Measurements from ENCODE around the gene WDR43. TPM values are rescaled to one million over a fixed set of nuclear protein-coding genes. Genes with fewer than 3 reads are reported as not detected.

WDR43 gene
- total RNA-seq, 1 donor from 2014 or later = 188 TPM

DNA sequence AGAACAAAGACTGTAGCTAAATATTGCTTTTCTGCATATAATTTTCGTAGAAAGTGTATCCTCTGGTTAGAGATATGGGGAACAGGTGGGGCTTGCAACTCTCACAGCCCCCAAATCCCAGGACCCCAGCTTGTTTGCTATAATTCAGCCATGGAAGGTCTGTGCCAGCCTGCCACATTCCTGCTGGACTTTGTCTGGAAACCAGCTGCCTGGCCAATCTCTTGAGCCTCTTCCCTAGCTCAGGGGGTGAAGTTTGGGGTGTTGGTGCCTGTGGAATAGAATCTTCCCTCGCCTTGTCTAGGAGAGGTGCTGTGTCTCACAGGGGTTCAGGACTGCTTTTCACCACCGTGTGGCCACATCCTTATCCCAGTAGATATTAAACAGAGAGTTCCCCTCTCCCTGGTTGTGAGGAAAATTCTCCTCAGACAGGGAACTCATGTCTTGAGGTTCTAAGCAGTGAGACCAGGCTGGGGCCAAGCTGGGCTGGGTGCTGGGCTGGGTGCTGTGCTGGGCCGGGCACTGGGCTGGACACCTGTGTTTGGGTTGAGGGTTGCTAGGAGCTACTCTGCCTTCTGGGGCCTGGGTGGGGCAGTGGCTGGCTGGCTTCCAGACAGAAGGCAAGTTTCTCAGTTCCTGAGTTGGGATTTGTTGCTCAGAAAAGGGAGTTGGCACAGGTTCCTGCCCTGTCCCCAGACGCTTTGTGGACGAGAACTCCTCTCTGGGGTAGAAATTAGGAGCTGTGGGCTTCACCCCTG, 98.9 kb downstream of the WDR43 start:
- H3K4me1 Mint-ChIP-seq (ENCODE audit: low read depth) = no peaks in the 10 kb centered on the region
- peaks cover 3% of the 10 kb centered on the region for H3K27me3 Mint-ChIP-seq (ENCODE audit: insufficient read depth)
- no peaks in the 10 kb centered on the region for H3K9me3 Mint-ChIP-seq
- H3K36me3 Mint-ChIP-seq (ENCODE audit: low read depth) = no peaks in the 10 kb centered on the region
- DNase-seq (ENCODE audit: low spot score) = no peak
- H3K4me3 Mint-ChIP-seq = no peak overlapping the region
- intact Hi-C loops (cut with micrococcal nuclease) = no loop called here
- no peak overlapping the region for H3K27ac Mint-ChIP-seq

DNA sequence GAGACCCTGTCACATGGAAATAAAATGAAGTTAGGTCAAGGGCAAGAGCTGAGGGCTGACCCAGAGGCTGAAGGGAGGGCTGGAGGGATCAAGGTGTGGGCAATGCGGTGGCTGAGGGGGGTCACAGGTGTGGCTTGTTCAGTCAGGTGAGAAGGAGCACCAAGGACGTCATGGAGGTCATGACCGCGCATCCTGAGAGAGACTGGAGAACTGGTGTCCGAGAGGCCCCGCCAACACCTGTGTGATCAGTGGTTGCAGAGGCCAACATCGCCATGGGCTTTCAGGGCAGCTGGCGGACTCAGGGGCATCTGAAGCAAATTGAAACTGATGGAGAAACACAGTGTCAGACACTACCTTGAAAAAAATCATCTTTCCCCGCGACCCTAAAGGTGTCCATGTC, 99.6 kb downstream of the WDR43 start:
- intact Hi-C loops (cut with micrococcal nuclease) = no loop called here

DNA sequence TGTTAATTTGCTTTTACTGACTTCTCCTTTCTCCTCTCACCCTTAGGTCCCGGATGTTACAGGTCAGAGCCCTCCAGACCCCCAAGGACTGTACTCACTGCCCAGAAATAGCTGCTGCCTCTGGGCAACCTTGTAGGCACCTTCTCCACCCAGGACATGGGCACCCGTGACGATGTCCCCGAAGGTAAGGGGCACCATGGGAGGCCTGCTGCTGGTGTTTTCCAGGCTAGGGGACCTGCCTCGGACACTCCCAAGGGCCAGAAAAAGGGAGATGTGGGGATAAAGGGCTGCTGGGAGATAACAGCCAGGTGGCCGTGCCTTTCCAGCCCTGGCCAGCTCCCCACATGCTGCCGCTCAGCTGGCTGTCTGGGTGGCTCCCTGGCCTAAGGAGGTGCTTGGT, 100.2 kb downstream of the WDR43 start:
- intact Hi-C loops (cut with micrococcal nuclease) = no loop called here
- Mint-ChIP-seq H3K36me3 (ENCODE audit: low read depth) (no peaks in the 10 kb centered on the region), H3K4me3 (no peak overlapping the region), H3K9me3 (no peaks in the 10 kb centered on the region), H3K27ac (no peak overlapping the region), H3K27me3 (ENCODE audit: insufficient read depth) (peaks cover 2% of the 10 kb centered on the region), H3K4me1 (ENCODE audit: low read depth) (peaks cover 6% of the 10 kb centered on the region)
- DNase-seq (ENCODE audit: low spot score) = no peak

More for the DNA sequence above, 99.6 kb downstream of the WDR43 start:
- no peak for DNase-seq (ENCODE audit: low spot score)
- Mint-ChIP-seq H3K4me3 (no peak overlapping the region), H3K36me3 (ENCODE audit: low read depth) (no peaks in the 10 kb centered on the region), H3K9me3 (no peaks in the 10 kb centered on the region), H3K27me3 (ENCODE audit: insufficient read depth) (peaks cover 3% of the 10 kb centered on the region), H3K27ac (no peak overlapping the region), H3K4me1 (ENCODE audit: low read depth) (peaks cover 4% of the 10 kb centered on the region)

DNA sequence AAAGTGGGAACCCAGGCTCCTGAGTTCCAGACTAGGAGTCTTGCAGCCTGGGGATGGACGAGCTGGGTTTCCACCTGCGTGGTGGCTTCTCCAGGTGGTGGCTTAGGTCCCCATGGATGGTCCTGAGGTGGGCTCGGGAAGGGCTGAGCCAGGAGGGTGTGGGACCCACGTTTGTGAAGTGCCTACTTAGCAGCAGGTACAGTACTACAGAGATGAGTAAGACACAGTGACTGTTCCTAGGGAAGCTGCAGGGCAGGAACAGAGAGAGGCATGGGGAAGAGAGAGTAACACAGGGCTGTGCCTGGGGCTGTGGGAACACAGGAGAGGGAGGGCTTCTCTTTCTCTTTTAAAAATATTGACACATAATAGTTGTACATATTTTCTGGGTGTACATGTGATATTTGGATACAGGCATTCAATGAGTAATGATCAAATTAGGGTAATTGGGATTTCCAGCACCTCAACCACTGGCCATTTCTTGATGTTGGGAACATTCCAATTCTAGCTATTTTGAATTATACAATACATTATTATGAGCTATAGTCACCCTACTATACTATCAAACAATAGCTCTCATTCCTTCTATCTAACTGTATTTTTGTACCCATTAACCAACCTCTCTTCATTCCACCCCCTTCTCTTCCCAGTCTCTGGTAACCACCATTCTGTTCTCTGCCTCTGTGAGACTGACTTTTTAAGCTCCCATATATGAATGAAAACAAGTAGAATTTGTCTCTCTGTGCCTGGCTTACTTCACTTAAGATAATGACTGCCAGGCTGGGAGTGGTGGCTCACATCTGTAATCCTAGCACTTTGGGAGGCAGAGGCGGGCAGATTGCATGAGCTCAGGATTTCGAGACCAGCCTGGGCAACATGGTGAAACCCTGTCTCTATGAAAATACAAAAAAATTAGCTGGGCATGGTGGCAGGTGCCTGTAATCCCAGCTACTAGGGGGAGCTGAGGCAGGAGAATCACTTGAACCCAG, 101.6 kb downstream of the WDR43 start:
- Mint-ChIP-seq H3K27me3 (ENCODE audit: insufficient read depth) (no peaks in the 10 kb centered on the region), H3K9me3 (no peaks in the 10 kb centered on the region), H3K36me3 (ENCODE audit: low read depth) (no peaks in the 10 kb centered on the region), H3K4me1 (ENCODE audit: low read depth) (peaks cover 17% of the 10 kb centered on the region), H3K27ac (no peak overlapping the region), H3K4me3 (no peak overlapping the region)
- DNase-seq (ENCODE audit: low spot score) = no peak
- intact Hi-C loops (cut with micrococcal nuclease) = no loop called here

DNA sequence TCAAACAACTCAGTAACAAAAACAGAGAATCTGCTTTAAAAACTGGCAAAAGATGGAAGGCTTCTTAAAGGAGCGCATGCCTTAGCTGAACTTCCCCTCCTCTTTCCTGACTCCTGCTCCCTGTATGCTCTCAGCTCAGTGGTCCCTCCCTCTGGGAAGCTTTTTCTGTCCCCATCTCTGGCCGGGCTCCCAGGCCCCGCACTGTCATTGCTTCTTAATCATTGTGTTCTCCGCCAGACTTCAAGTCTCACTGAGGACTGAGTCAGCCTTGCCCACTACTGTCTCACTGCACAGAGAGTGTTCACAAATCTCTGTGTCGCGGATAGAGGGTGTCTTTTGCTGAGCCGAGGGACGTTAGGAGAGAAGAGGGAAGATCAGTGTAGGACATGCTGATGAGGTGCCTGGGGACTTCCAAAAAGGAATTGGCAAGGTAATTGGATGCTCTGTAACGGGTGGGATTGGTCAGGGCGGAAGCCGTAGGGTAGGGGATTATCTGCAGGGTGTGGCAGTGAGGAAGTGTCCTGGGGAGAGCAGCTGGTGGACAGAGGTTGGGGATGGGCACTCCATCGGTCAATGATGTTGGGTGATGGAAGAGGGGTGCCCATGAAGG, 102.9 kb downstream of the WDR43 start:
- Mint-ChIP-seq H3K36me3 (ENCODE audit: low read depth) (no peaks in the 10 kb centered on the region), H3K27ac (no peak overlapping the region), H3K4me3 (no peak overlapping the region), H3K4me1 (ENCODE audit: low read depth) (peaks cover 17% of the 10 kb centered on the region), H3K9me3 (no peaks in the 10 kb centered on the region), H3K27me3 (ENCODE audit: insufficient read depth) (no peaks in the 10 kb centered on the region)
- intact Hi-C loops (cut with micrococcal nuclease) = no loop called here
- no peak for DNase-seq (ENCODE audit: low spot score)

Other genes starting within 250 kb of the WDR43 start
- gene PPP1CB, start 142.8 kb upstream of the WDR43 start, total RNA-seq = 262 and 268 TPM in 2 replicates
- 1.1 and 1.7 TPM in 2 replicates for gene SPDYA, start 83.8 kb upstream of the WDR43 start, total RNA-seq
- gene TRMT61B, start 24.4 kb upstream of the WDR43 start, total RNA-seq = 18.4 and 21.4 TPM in 2 replicates
- 5.8 and 6.0 TPM in 2 replicates for gene TOGARAM2, start 86.6 kb downstream of the WDR43 start, total RNA-seq
- not detected in 2 replicates for gene PCARE, start 179.9 kb downstream of the WDR43 start, total RNA-seq
- gene CLIP4, start 220.7 kb downstream of the WDR43 start, total RNA-seq = 24.5 and 25.8 TPM in 2 replicates